ENCODE measurements around the gene STAG1. TPM values are rescaled to one million over a fixed set of nuclear protein-coding genes. Genes with fewer than 3 reads are reported as not detected.

STAG1 gene
- total RNA-seq, 2 donors from 2014 or later: 38.2 to 43.5 TPM

DNA sequence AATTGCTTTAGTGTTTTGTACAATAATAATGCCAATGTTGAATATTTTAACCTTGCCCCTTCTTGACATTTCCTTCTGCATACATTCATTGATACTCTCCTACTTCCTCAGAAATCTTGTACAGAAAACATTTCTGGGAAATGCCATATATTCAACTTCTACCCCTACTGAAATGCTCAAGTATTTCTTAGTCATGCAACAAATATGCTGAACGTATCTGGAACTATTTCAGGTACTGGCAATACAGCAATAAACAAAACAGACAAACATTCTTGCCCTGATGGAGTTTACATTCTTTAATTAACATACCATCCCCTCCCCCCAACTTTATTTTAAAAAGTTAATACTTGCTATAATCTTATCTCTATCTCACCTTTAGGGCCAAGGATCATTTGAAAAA, 147.2 kb downstream of the STAG1 start:
- H3K4me3 ChIP-seq: no peak overlapping the region
- intact Hi-C loops (cut with DNase I): no loop called here

DNA sequence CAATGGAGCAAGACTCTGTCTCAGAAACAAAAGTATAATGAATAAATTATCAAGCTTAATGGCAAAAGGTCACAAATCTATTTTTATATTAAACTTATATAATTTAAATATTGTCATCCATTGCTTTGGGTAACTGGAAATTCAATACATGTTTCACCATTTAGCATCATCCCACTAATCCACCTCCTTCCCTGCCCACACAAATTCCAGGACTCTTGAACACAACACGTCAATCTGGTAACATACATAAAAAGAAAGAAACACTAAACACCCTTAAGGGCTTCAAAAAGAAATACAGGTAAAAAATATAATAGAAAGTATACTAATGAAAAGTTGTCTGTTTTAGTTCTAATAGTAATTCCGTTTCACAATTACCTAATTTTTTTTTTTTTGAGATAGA, 149.4 kb downstream of the STAG1 start:
- Histone ChIP-seq H3K4me3 (no peak overlapping the region), H3K27me3 (no peaks in the 10 kb centered on the region), H3K9ac (ENCODE audit: low read depth in 2 of 2, low read length in 2 of 2) (no peak overlapping the region), H3K27ac (no peak overlapping the region), H3K9me3 (no peaks in the 10 kb centered on the region), H3K36me3 (no peaks in the 10 kb centered on the region), H3K4me1 (no peaks in the 10 kb centered on the region)
- no peak for DNase-seq
- TF ChIP-seq, protein P1, sequence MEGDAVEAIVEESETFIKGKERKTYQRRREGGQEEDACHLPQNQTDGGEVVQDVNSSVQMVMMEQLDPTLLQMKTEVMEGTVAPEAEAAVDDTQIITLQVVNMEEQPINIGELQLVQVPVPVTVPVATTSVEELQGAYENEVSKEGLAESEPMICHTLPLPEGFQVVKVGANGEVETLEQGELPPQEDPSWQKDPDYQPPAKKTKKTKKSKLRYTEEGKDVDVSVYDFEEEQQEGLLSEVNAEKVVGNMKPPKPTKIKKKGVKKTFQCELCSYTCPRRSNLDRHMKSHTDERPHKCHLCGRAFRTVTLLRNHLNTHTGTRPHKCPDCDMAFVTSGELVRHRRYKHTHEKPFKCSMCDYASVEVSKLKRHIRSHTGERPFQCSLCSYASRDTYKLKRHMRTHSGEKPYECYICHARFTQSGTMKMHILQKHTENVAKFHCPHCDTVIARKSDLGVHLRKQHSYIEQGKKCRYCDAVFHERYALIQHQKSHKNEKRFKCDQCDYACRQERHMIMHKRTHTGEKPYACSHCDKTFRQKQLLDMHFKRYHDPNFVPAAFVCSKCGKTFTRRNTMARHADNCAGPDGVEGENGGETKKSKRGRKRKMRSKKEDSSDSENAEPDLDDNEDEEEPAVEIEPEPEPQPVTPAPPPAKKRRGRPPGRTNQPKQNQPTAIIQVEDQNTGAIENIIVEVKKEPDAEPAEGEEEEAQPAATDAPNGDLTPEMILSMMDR (IDR thresholded peaks at IDR 0.05): no peak
- intact Hi-C loops (cut with DNase I): no loop called here

More for the DNA sequence above, 147.2 kb downstream of the STAG1 start:
- Histone ChIP-seq H3K9ac (ENCODE audit: low read depth in 2 of 2, low read length in 2 of 2) (no peak overlapping the region), H3K27me3 (no peaks in the 10 kb centered on the region), H3K27ac (no peak overlapping the region), H3K9me3 (no peaks in the 10 kb centered on the region), H3K36me3 (no peaks in the 10 kb centered on the region), H3K4me1 (no peaks in the 10 kb centered on the region)
- TF ChIP-seq, protein P1 (IDR thresholded peaks at IDR 0.05): no peak
- DNase-seq: no peak

GRCh38 chr3:136595913-136596697, 156.1 kb downstream of the STAG1 start:
- DNase-seq: no peak
- H3K27ac ChIP-seq: no peak overlapping the region
- H3K9me3 ChIP-seq: no peaks in the 10 kb centered on the region
- intact Hi-C loops (cut with DNase I): no loop called here
- H3K9ac ChIP-seq (ENCODE audit: low read depth in 2 of 2, low read length in 2 of 2): no peak overlapping the region
- H3K36me3 ChIP-seq: no peaks in the 10 kb centered on the region
- no peaks in the 10 kb centered on the region for H3K27me3 ChIP-seq
- TF ChIP-seq, protein P1 (IDR thresholded peaks at IDR 0.05): no peak
- no peaks in the 10 kb centered on the region for H3K4me1 ChIP-seq
- no peak overlapping the region for H3K4me3 ChIP-seq

DNA sequence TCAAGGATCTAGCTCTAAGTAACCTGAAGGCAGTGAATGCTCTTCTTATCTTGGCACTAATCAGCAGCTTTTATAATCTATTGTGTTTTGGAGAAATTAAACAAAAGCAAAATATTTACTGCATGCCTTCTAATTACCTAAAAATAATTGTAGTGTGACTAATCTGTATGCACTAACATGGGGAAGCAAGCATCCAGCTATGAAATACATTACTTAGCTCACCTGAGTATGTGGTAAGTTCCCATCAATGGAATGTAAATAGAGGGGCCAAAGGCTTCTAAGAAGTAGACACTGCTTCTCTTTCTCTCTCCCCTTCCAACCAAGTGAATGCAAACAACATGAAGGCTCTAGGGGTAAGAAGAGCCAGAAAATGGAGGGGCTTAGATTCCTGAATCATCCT, 165.6 kb downstream of the STAG1 start:
- H3K4me3 ChIP-seq: no peak overlapping the region
- H3K9ac ChIP-seq (ENCODE audit: low read depth in 2 of 2, low read length in 2 of 2): no peak overlapping the region
- H3K36me3 ChIP-seq: no peaks in the 10 kb centered on the region
- TF ChIP-seq, protein P1 (IDR thresholded peaks at IDR 0.05): no peak
- intact Hi-C loops (cut with DNase I): no loop called here
- H3K27ac ChIP-seq: no peak overlapping the region
- H3K9me3 ChIP-seq: no peaks in the 10 kb centered on the region
- H3K4me1 ChIP-seq: no peaks in the 10 kb centered on the region
- no peak for DNase-seq
- no peaks in the 10 kb centered on the region for H3K27me3 ChIP-seq

GRCh38 chr3:136584728-136585127, 167.4 kb downstream of the STAG1 start:
- TF ChIP-seq, protein P1 (IDR thresholded peaks at IDR 0.05): no peak
- Histone ChIP-seq H3K9ac (ENCODE audit: low read depth in 2 of 2, low read length in 2 of 2) (no peak overlapping the region), H3K36me3 (no peaks in the 10 kb centered on the region), H3K9me3 (no peaks in the 10 kb centered on the region), H3K27ac (no peak overlapping the region), H3K27me3 (no peaks in the 10 kb centered on the region), H3K4me3 (no peak overlapping the region), H3K4me1 (no peaks in the 10 kb centered on the region)
- no peak for DNase-seq
- intact Hi-C loops (cut with DNase I): no loop called here
